H1 (cell line): ENCODE measurements around the gene SLC35A3. TPM values are rescaled to one million over a fixed set of nuclear protein-coding genes. Genes with fewer than 3 reads are reported as not detected.

Experiments used
- BACH1 ChIP-seq: IDR thresholded peaks from 2 replicates; pipeline ENCODE4 v1.6.1; 2012; ENCODE audit warnings: low read length, improper control_type of control experiment
- CHD7 ChIP-seq: fragments of 300-600 bp; sonication (generic); IDR thresholded peaks from 2 replicates; pipeline ENCODE4 v1.7.1; 2012; ENCODE audit warnings: low read length, moderate library complexity, mild to moderate bottlenecking, inconsistent platforms; ENCODE audit not compliant: insufficient replicate concordance
- polyA plus RNA-seq, 7 experiments: library from polyadenylated mRNA; depleted of rRNA in 3 of 7; stranded (reverse) in 5 of 7; unstranded in 2 of 7; fragments of >200 nt in 5 of 7; fragments of 200-250 nt in 2 of 7; gene quantifications; 1 replicate in 5 of 7; 2 replicates in 1 of 7; 4 replicates in 1 of 7; pipeline versions ENCODE4 v1.2.1 to v1.2.3, GENCODE V29; 2011 to 2013; ENCODE audit warnings: missing spikeins in 2 of 7, mixed read lengths in 2 of 7
- total RNA-seq: library from RNA; stranded (reverse); fragmentation: NEBNext Ultra II Directional; extraction: Animal tissue kit (Norgen Biotek cat#: 25700); gene quantifications from 2 replicates; pipeline ENCODE4 v1.2.1, GENCODE V29; 2021

Gene SLC35A3
- total and polyA plus RNA-seq, 2 of the 8 experiments (the other 6 are each of a cell fraction or from before 2014, with no cell fraction given): 3.0 to 13.8 TPM

GRCh38 chr1:99934801-99935200, 35.0 kb upstream of the SLC35A3 start (continued):
- TF ChIP-seq CHD7 (no peak), BACH1 (no peak)
- TF ChIP-seq, all 59 proteins: peak for 0
